Epithelial cell of esophagus (primary cell): ENCODE data around the gene SORL1.
A peak's percentile ranks its signal among the peaks of the same experiment; 100 is the strongest.

Source experiments
- DNase-seq: peaks from one replicate; pipeline ENCODE4 v3.0.0; 2010; ENCODE audit warnings: low read depth
- H3K4me3 ChIP-seq: 2 replicates; pipeline ENCODE4 v1.5.1; 2011; ENCODE audit warnings: mild to moderate bottlenecking, low read length, control low read depth
- CTCF ChIP-seq: IDR thresholded peaks from 2 replicates; pipeline ENCODE4 v1.5.1; 2011; ENCODE audit warnings: low read depth, mild to moderate bottlenecking, low read length, control low read depth, inconsistent platforms; ENCODE audit not compliant: insufficient read depth; ENCODE audit errors: missing control alignments

The SORL1 gene

GRCh38 chr11:121655537-121656327 is 203.6 kb downstream of the SORL1 start:
- H3K4me3 ChIP-seq: peak overlapping the region; percentile 46
- peak; percentile 78 for DNase-seq
- TF ChIP-seq CTCF: peak; percentile 79

GRCh38 chr11:121656328-121657090 is 204.4 kb downstream of the SORL1 start:
- no peak for DNase-seq
- TF ChIP-seq CTCF: no peak
- peak overlapping the region; percentile 12 for H3K4me3 ChIP-seq

GRCh38 chr11:121657146-121657545 is 205.0 kb downstream of the SORL1 start:
- H3K4me3 ChIP-seq: no peak overlapping the region
- no peak for TF ChIP-seq CTCF
- no peak for DNase-seq

- TF ChIP-seq CTCF: no peak
- DNase-seq: no peak
- no peak overlapping the region for H3K4me3 ChIP-seq
Observed at GRCh38 chr11:121659811-121660210, 207.7 kb downstream of the SORL1 start.

GRCh38 chr11:121661880-121662486 is 209.9 kb downstream of the SORL1 start:
- H3K4me3 ChIP-seq: no peak overlapping the region
- no peak for TF ChIP-seq CTCF
- peak; percentile 30 for DNase-seq

- no peak overlapping the region for H3K4me3 ChIP-seq
- no peak for DNase-seq
- no peak for TF ChIP-seq CTCF
Observed at GRCh38 chr11:121664144-121664543, 212.0 kb downstream of the SORL1 start.
